Activated CD4-positive, alpha-beta T cell treated with anti-CD3 and anti-CD28 coated beads, Interleukin-2, amount 50 U/mL, for 24 hours (primary cell): ENCODE measurements around the gene PEAK1.
"Not testable (repeated sequence)": the region's sequence is repeated elsewhere in the genome, so short reads cannot be mapped to it uniquely, and the experiment has no call there.

Experiments
- DNase-seq, 2 donors: peaks; one replicate each; pipeline ENCODE4 v3.0.0-alpha.2; 2020; ENCODE audit warnings: low read depth in 1 of 2, low spot score in 1 of 2

The PEAK1 gene

GRCh38 chr15:77180757-77181156 lies 239.1 kb downstream of the PEAK1 start:
- no peak for DNase-seq

- DNase-seq: no peak
Measured at GRCh38 chr15:77180270-77180669, 239.6 kb downstream of the PEAK1 start.

GRCh38 chr15:77179541-77179998 lies 240.3 kb downstream of the PEAK1 start:
- no peak for DNase-seq

- no peak for DNase-seq
Measured at GRCh38 chr15:77178411-77178810, 241.5 kb downstream of the PEAK1 start.

- not testable (repeated sequence) for DNase-seq
Measured at GRCh38 chr15:77176148-77176547, 243.8 kb downstream of the PEAK1 start.

- no peak for DNase-seq
Measured at GRCh38 chr15:77173487-77173886, 246.4 kb downstream of the PEAK1 start.

GRCh38 chr15:77171221-77171967 lies 248.5 kb downstream of the PEAK1 start:
- DNase-seq: no peak

- DNase-seq: no peak
Measured at GRCh38 chr15:77168616-77169015, 251.3 kb downstream of the PEAK1 start.

- no peak for DNase-seq
Measured at GRCh38 chr15:77168141-77168540, 251.8 kb downstream of the PEAK1 start.

- DNase-seq: no peak
Measured at GRCh38 chr15:77167406-77167805, 252.5 kb downstream of the PEAK1 start.

- no peak for DNase-seq
Measured at GRCh38 chr15:77163781-77164384, 256.0 kb downstream of the PEAK1 start.

- DNase-seq: no peak
Measured at GRCh38 chr15:77162872-77163633, 256.9 kb downstream of the PEAK1 start.

GRCh38 chr15:77160562-77161478 lies 259.1 kb downstream of the PEAK1 start:
- DNase-seq: no peak

GRCh38 chr15:77156000-77156399 lies 263.9 kb downstream of the PEAK1 start:
- not testable (repeated sequence) for DNase-seq

GRCh38 chr15:77148191-77148590 lies 271.7 kb downstream of the PEAK1 start:
- DNase-seq: no peak

GRCh38 chr15:77145370-77145769 lies 274.5 kb downstream of the PEAK1 start:
- DNase-seq: no peak

- no peak for DNase-seq
Measured at GRCh38 chr15:77144492-77145070, 275.3 kb downstream of the PEAK1 start.

- no peak for DNase-seq
Measured at GRCh38 chr15:77144026-77144425, 275.9 kb downstream of the PEAK1 start.

GRCh38 chr15:77143616-77144015 lies 276.3 kb downstream of the PEAK1 start:
- no peak for DNase-seq

- DNase-seq: no peak
Measured at GRCh38 chr15:77143191-77143590, 276.7 kb downstream of the PEAK1 start.

- no peak for DNase-seq
Measured at GRCh38 chr15:77140220-77140619, 279.7 kb downstream of the PEAK1 start.
